Skin epidermis (tissue), 12 donors: ENCODE measurements around the gene SYVN1.
"Not testable (repeated sequence)": the region's sequence is repeated elsewhere in the genome, so short reads cannot be mapped to it uniquely, and the experiment has no call there.

Experiments
- H3K27ac ChIP-seq, 21 experiments: fragments of 200-600 bp; sonication (generic) in 11 of 21; one replicate each; pipeline ENCODE4 v1.5.0; 2020; ENCODE audit warnings: mild to moderate bottlenecking in 3 of 21, inconsistent platforms in 2 of 21, moderate library complexity in 2 of 21
- H3K4me3 ChIP-seq, 7 experiments: fragments of 200-600 bp; sonication (generic) in 2 of 7; one replicate each; pipeline ENCODE4 v1.5.0; 2020; ENCODE audit warnings: inconsistent platforms in 2 of 7, mild to moderate bottlenecking in 2 of 7, moderate library complexity in 1 of 7

SYVN1 gene

GRCh38 chr11:65129649-65130441 is 4.5 kb downstream of the SYVN1 start:
- Histone ChIP-seq H3K4me3 (no peak overlapping the region), H3K27ac (peak overlapping the region in 2 of 21 experiments; percentile 20 to 21)

GRCh38 chr11:65128182-65129145 is 5.9 kb downstream of the SYVN1 start:
- no peak overlapping the region for H3K27ac ChIP-seq
- H3K4me3 ChIP-seq: no peak overlapping the region

GRCh38 chr11:65127473-65128181 is 6.7 kb downstream of the SYVN1 start:
- Histone ChIP-seq H3K4me3 (no peak overlapping the region), H3K27ac (no peak overlapping the region)

- H3K27ac ChIP-seq: no peak overlapping the region
- no peak overlapping the region for H3K4me3 ChIP-seq
Observed at GRCh38 chr11:65126624-65127274, 7.6 kb downstream of the SYVN1 start.

GRCh38 chr11:65125197-65126056 is 8.9 kb downstream of the SYVN1 start:
- no peak overlapping the region for H3K27ac ChIP-seq
- no peak overlapping the region for H3K4me3 ChIP-seq

- no peak overlapping the region for H3K27ac ChIP-seq
- H3K4me3 ChIP-seq: no peak overlapping the region
Observed at GRCh38 chr11:65124480-65125196, 9.7 kb downstream of the SYVN1 start.

- peak within 1 kb of the TSS; percentile 76 to 97 (median 92) for H3K27ac ChIP-seq
- H3K4me3 ChIP-seq: peak within 1 kb of the TSS; percentile 66 to 98 (median 91)
Observed at GRCh38 chr11:65121865-65122696, 12.2 kb downstream of the SYVN1 start, which contains the start of the genes FAU and MRPL49. FAU (minus strand) TSS chr11:65122134; CDS start chr11:65121813, 321 bp downstream. MRPL49 (plus strand) TSS chr11:65122321; CDS start chr11:65122347, 26 bp downstream.

- peak overlapping the region; percentile 76 to 97 (median 92) for H3K27ac ChIP-seq
Observed at GRCh38 chr11:65121447-65121864, 12.9 kb downstream of the SYVN1 start.

GRCh38 chr11:65120831-65121230 is 13.5 kb downstream of the SYVN1 start:
- peak overlapping the region in 15 of 21 experiments; percentile 83 to 97 (median 92) for H3K27ac ChIP-seq
- H3K4me3 ChIP-seq: peak overlapping the region; percentile 66 to 98 (median 91)

More at GRCh38 chr11:65121447-65121864, 12.9 kb downstream of the SYVN1 start:
- peak overlapping the region; percentile 66 to 98 (median 91) for H3K4me3 ChIP-seq

- Histone ChIP-seq H3K4me3 (no peak overlapping the region), H3K27ac (peak overlapping the region in 5 of 21 experiments; percentile 4 to 97 (median 30))
Observed at GRCh38 chr11:65119670-65119995, 14.7 kb downstream of the SYVN1 start.

GRCh38 chr11:65118891-65119669 is 15.2 kb downstream of the SYVN1 start:
- not testable (repeated sequence) for H3K4me3 ChIP-seq
- H3K27ac ChIP-seq: peak overlapping the region in 4 of 21 experiments; percentile 25 to 65 (median 28)

- H3K4me3 ChIP-seq: peak overlapping the region in 1 of 7 experiments; percentile 86
- peak overlapping the region in 6 of 21 experiments; percentile 6 to 92 (median 56) for H3K27ac ChIP-seq
Observed at GRCh38 chr11:65118097-65118837, 16.1 kb downstream of the SYVN1 start.

GRCh38 chr11:65117206-65118096 is 16.9 kb downstream of the SYVN1 start, which contains the start of gene ZNHIT2:
ZNHIT2 (minus strand) TSS chr11:65117701; CDS start chr11:65117653, 48 bp downstream.
- Histone ChIP-seq H3K4me3 (peak within 1 kb of the TSS; percentile 50 to 88 (median 77)), H3K27ac (peak within 1 kb of the TSS; percentile 60 to 95 (median 90))
